Naive thymus-derived CD8-positive, alpha-beta T cell (primary cell): ENCODE data around the gene NACC1. TPM values are rescaled to one million over a fixed set of nuclear protein-coding genes. Genes with fewer than 3 reads are reported as not detected.
"Not testable (repeated sequence)": the region's sequence is repeated elsewhere in the genome, so short reads cannot be mapped to it uniquely, and the experiment has no call there.

ENCODE experiments used
- ATAC-seq, 2 donors: fragments of 150-1000 bp; cut with Tn5 transposase in 1 of 2; sonication (Bioruptor Pico), chemical (Tn5 transposase) in 1 of 2; 1 replicate in 1 of 2; 2 replicates in 1 of 2; pipeline ENCODE4 v1.10.0; 2021; ENCODE audit warnings: mild to moderate bottlenecking in 2 of 2, moderate library complexity in 2 of 2
- POLR2A ChIA-PET: fragments of 350-600 bp; sonication (Branson Sonifier 250); formaldehyde crosslinking; loops from one replicate; lab custom pipeline; 2021; ENCODE audit warnings: antibody characterized with exemption; lab: Charles Lee
- DNase-seq, 10 donors: peaks; one replicate each; pipeline versions ENCODE4 v3.0.0 to v3.0.0-alpha.2; 2020 to 2022
- H3K27ac Mint-ChIP-seq, 10 donors: one replicate each; pipeline ENCODE4 v1.8.0; 2020 to 2022; ENCODE audit warnings: mild to moderate bottlenecking in 10 of 10, mixed read lengths in 10 of 10, moderate library complexity in 4 of 10, inconsistent platforms in 1 of 10
- H3K27me3 Mint-ChIP-seq, 5 donors: one replicate each; pipeline ENCODE4 v1.8.0; 2021 to 2022; ENCODE audit warnings: mixed read lengths in 5 of 5
- H3K36me3 Mint-ChIP-seq, 3 donors: one replicate each; pipeline ENCODE4 v1.8.0; 2020 to 2022; ENCODE audit warnings: mixed read lengths in 3 of 3, mild to moderate bottlenecking in 2 of 3, inconsistent platforms in 1 of 3
- H3K4me1 Mint-ChIP-seq, 4 donors: one replicate each; pipeline ENCODE4 v1.8.0; 2021 to 2022; ENCODE audit warnings: mixed read lengths in 4 of 4
- H3K4me3 Mint-ChIP-seq, 10 donors: one replicate each; pipeline ENCODE4 v1.8.0; 2020 to 2022; ENCODE audit warnings: mild to moderate bottlenecking in 10 of 10, mixed read lengths in 10 of 10, moderate library complexity in 6 of 10, inconsistent platforms in 1 of 10
- H3K9me3 Mint-ChIP-seq, 9 donors: one replicate each; pipeline ENCODE4 v1.8.0; 2020 to 2022; ENCODE audit warnings: mixed read lengths in 9 of 9, mild to moderate bottlenecking in 3 of 9, inconsistent platforms in 1 of 9, moderate library complexity in 1 of 9
- polyA plus RNA-seq, 3 donors: library from polyadenylated mRNA; unstranded; fragments of 300-500 nt; fragmentation: Illumina TruSeq; gene quantifications; one replicate each; pipeline ENCODE4 v1.2.3, GENCODE V29; 2021
- total RNA-seq, 8 experiments: library from RNA in 2 of 8; stranded (reverse) in 2 of 8; gene quantifications; one replicate each; pipeline ENCODE4 v1.2.3 and lab custom pipeline; 2021 to 2026

The NACC1 gene
- total and polyA plus RNA-seq, 5 experiments from 2014 or later = 1.4 to 25.7 (median 3.4) TPM

GRCh38 chr19:13146763-13147563 is 28.9 kb downstream of the NACC1 start:
- Mint-ChIP-seq H3K27ac (peak overlapping the region in 2 of 10 donors; percentile 18 to 21), H3K27me3 (no peaks in the 10 kb centered on the region), H3K4me1 (peaks cover 16 to 33% (median 24%) of the 10 kb centered on the region in 4 donors), H3K9me3 (peaks cover 0 to 2% (median 0%) of the 10 kb centered on the region in 9 donors), H3K4me3 (peak overlapping the region in 2 of 10 donors; percentile 43 to 45), H3K36me3 (peaks cover 0 to 10% (median 2%) of the 10 kb centered on the region in 3 donors)
- POLR2A ChIA-PET = interaction anchor here (0.7 to 13.4 kb wide), 3 partner anchors 9 to 89 kb away, joined by 5 to 918 read pairs (median 8); no protein-coding TSS in a partner anchor
- ATAC-seq = no peak
- DNase-seq = no peak

- H3K27me3 Mint-ChIP-seq, ATAC-seq, H3K9me3 Mint-ChIP-seq: not testable (repeated sequence)
- peak overlapping the region; percentile 2 to 89 (median 60) for H3K27ac Mint-ChIP-seq
- H3K4me1 Mint-ChIP-seq = peaks cover 22 to 44% (median 26%) of the 10 kb centered on the region in 4 donors
- POLR2A ChIA-PET = interaction anchor here (0.6 to 13.4 kb wide), 5 partner anchors 23 to 126 kb away, joined by 3 to 918 read pairs (median 5); no protein-coding TSS in a partner anchor
- peak in 1 of 10 donors; percentile 10 for DNase-seq
- peaks cover 4 to 14% (median 9%) of the 10 kb centered on the region in 3 donors for H3K36me3 Mint-ChIP-seq
- H3K4me3 Mint-ChIP-seq = peak overlapping the region; percentile 88 to 99 (median 98)
Observed at GRCh38 chr19:13149173-13149627, 31.1 kb downstream of the NACC1 start.

DNA sequence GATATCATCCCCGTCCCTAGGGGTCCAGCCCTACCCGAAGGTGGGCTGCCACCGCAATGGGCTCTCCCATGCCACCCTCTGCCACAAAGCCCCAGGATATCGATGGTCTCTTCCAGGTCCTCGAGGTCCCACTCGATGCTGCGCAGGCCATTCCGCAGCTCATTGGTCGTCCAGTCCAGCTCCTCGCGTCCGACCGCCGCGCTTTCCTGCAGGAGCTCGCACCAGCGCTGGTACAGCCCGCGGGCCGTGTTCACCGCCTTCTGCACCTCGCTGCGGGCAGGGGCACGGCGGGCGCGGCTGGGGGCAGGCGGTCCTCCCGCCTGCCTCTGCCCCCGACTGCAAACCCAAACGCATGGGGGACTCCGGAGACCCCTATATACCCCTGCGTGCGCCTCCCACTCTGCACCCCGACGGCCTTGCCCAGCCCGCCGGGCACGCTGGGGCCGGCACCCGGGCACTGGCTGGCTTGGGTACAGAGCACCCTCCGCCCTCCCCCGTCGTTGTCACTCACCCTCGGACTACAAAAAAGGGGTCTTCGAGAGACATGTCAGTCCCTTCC is 31.6 kb downstream of the NACC1 start:
- Mint-ChIP-seq H3K9me3 (peaks cover 0 to 8% (median 0%) of the 10 kb centered on the region in 9 donors), H3K4me3 (peak overlapping the region; percentile 93 to 99 (median 98)), H3K27me3 (peaks cover 0 to 3% (median 0%) of the 10 kb centered on the region in 5 donors), H3K36me3 (peaks cover 9 to 19% (median 14%) of the 10 kb centered on the region in 3 donors), H3K27ac (peak overlapping the region; percentile 60 to 100 (median 98)), H3K4me1 (peaks cover 22 to 44% (median 25%) of the 10 kb centered on the region in 4 donors)
- POLR2A ChIA-PET = interaction anchor here (0.9 to 13.4 kb wide), 11 partner anchors 8 to 357 kb away, joined by 3 to 918 read pairs (median 6); partner anchors contain the start of gene NACC1
- DNase-seq (peak in 2 of 10 donors; percentile 11 to 36), ATAC-seq (peak; percentile 1 to 11)

GRCh38 chr19:13150187-13150930 is 32.3 kb downstream of the NACC1 start, which contains the start of the genes IER2 and STX10:
Gene IER2 (plus strand): TSS chr19:13150411. CDS start chr19:13153187, 2,776 bp downstream.
Gene STX10 (minus strand): TSS chr19:13150375. CDS start chr19:13150173, 202 bp downstream.
- POLR2A ChIA-PET = interaction anchor here (0.9 to 13.4 kb wide), 11 partner anchors 9 to 358 kb away, joined by 3 to 918 read pairs (median 6); partner anchors contain the start of gene NACC1

GRCh38 chr19:13150931-13151604 is 33.0 kb downstream of the NACC1 start:
- peak overlapping the region; percentile 93 to 99 (median 98) for H3K4me3 Mint-ChIP-seq
- peaks cover 0 to 3% (median 0%) of the 10 kb centered on the region in 5 donors for H3K27me3 Mint-ChIP-seq
- ATAC-seq = peak; percentile 8 to 11
- POLR2A ChIA-PET = interaction anchor here (1.0 to 13.4 kb wide), 9 partner anchors 22 to 351 kb away, joined by 3 to 918 read pairs (median 6); partner anchors contain the start of gene NACC1
- H3K27ac Mint-ChIP-seq = peak overlapping the region; percentile 92 to 100 (median 98)
- H3K9me3 Mint-ChIP-seq = peaks cover 0 to 8% (median 0%) of the 10 kb centered on the region in 9 donors
- peaks cover 26 to 48% (median 30%) of the 10 kb centered on the region in 4 donors for H3K4me1 Mint-ChIP-seq
- peaks cover 11 to 20% (median 19%) of the 10 kb centered on the region in 3 donors for H3K36me3 Mint-ChIP-seq
- peak in 6 of 10 donors; percentile 12 to 48 (median 31) for DNase-seq

More at GRCh38 chr19:13150187-13150930, 32.3 kb downstream of the NACC1 start, which contains the start of the genes IER2 and STX10:
- peaks cover 23 to 44% (median 27%) of the 10 kb centered on the region in 4 donors for H3K4me1 Mint-ChIP-seq
- H3K9me3 Mint-ChIP-seq = peaks cover 0 to 8% (median 0%) of the 10 kb centered on the region in 9 donors
- peak within 1 kb of the TSS; percentile 93 to 99 (median 98) for H3K4me3 Mint-ChIP-seq
- DNase-seq = peak; percentile 84 to 95 (median 91)
- peak within 1 kb of the TSS; percentile 92 to 100 (median 98) for H3K27ac Mint-ChIP-seq
- ATAC-seq = peak; percentile 54 to 60
- peaks cover 0 to 3% (median 0%) of the 10 kb centered on the region in 5 donors for H3K27me3 Mint-ChIP-seq
- peaks cover 11 to 20% (median 19%) of the 10 kb centered on the region in 3 donors for H3K36me3 Mint-ChIP-seq

DNA sequence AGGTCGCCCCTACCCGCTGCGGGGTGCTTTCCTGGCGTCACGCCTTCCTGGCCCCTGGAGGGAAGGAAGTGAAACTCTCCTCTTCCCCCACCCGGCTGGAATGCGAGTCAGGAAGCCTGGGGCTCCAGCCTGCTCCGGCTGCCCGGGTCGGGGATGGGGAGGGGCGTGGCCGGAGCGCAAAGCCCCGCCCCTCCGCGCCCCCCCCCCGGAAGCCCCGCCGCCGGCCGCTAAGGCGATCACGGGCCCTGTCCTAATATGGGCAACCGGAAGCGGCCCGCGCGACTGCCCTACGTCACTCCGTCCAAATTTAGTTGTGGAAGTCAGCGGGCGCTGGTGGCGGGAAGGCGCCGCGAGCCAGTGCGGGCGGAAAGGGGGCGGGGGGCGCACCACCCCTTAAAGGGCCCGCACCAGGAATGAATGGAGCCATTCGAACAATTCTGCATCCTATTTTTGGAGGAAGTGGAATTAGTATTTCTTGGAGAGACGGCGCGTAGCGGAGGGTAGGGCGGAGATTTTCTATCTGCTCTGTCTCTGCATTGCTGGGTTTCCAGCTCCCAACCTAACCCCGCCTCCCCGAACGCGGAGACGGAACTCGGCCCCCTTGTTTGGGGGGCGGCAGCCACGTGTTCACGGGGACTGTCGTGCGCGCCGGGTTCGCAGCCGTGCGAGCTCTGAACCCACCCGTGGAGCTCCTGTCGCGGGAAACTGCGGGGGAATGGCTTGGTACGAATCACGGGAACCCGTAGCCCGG is 33.7 kb downstream of the NACC1 start:
- Mint-ChIP-seq H3K27ac (peak overlapping the region; percentile 99 to 100 (median 99)), H3K4me1 (peaks cover 33 to 56% (median 37%) of the 10 kb centered on the region in 4 donors), H3K4me3 (peak overlapping the region; percentile 93 to 99 (median 98)), H3K9me3 (peaks cover 0 to 8% (median 0%) of the 10 kb centered on the region in 9 donors), H3K36me3 (peaks cover 11 to 20% (median 19%) of the 10 kb centered on the region in 3 donors), H3K27me3 (peaks cover 0 to 3% (median 0%) of the 10 kb centered on the region in 5 donors)
- peak; percentile 54 to 59 for ATAC-seq
- DNase-seq = peak; percentile 93 to 98 (median 95)
- POLR2A ChIA-PET = interaction anchor here (0.6 to 13.4 kb wide), 25 partner anchors 21 to 1367 kb away, joined by 3 to 918 read pairs (median 6); partner anchors contain the start of genes ADGRE5, GCDH, JUNB and NACC1

DNA sequence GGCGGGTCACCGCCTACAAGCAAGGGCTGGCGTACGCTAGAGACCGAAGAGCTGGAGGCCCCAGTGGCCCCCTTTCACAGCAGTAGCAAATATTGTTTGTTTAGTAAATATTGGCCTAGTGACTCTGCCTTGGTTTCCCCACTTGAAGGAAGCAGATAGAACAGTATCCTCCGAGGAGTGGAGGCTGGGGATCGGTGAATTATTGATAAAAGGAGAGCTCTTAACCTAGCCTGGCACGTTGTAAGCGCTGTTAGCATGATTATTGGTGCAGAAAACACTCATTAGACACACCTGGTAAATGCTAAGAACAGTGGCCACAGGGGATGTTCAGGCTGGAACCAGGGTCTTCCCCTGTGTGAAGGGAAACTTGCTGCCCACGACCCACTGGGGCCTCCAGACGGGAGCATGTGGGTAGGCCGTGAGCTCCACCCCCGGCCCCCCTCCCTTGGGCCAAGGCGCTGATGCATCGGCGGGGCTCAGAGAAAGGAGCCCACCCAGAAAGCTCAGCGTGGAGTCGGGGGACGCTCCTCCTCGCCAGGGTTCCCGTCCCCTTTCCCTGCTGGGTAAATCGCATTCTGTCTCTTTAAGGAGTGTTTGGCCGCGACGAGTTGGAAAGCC is 34.4 kb downstream of the NACC1 start:
- peaks cover 33 to 62% (median 38%) of the 10 kb centered on the region in 4 donors for H3K4me1 Mint-ChIP-seq
- POLR2A ChIA-PET = interaction anchor here (0.6 to 13.4 kb wide), 30 partner anchors 20 to 1366 kb away, joined by 3 to 918 read pairs (median 6); partner anchors contain the start of genes GCDH, JUNB, NACC1 and TRMT1
- DNase-seq (no peak), ATAC-seq (peak; percentile 1 to 2)
- H3K4me3 Mint-ChIP-seq = peak overlapping the region; percentile 93 to 99 (median 98)
- H3K9me3 Mint-ChIP-seq = peaks cover 0 to 8% (median 0%) of the 10 kb centered on the region in 9 donors
- H3K27me3 Mint-ChIP-seq = peaks cover 0 to 3% (median 0%) of the 10 kb centered on the region in 5 donors
- H3K27ac Mint-ChIP-seq = peak overlapping the region; percentile 99 to 100 (median 99)
- peaks cover 11 to 20% (median 19%) of the 10 kb centered on the region in 3 donors for H3K36me3 Mint-ChIP-seq

GRCh38 chr19:13152974-13153568 is 35.0 kb downstream of the NACC1 start:
- peaks cover 36 to 69% (median 44%) of the 10 kb centered on the region in 4 donors for H3K4me1 Mint-ChIP-seq
- H3K27me3 Mint-ChIP-seq = peaks cover 0 to 3% (median 0%) of the 10 kb centered on the region in 5 donors
- H3K27ac Mint-ChIP-seq = peak overlapping the region; percentile 99 to 100 (median 99)
- ATAC-seq = peak; percentile 29 to 30
- peak overlapping the region; percentile 93 to 99 (median 98) for H3K4me3 Mint-ChIP-seq
- peak; percentile 92 to 100 (median 97) for DNase-seq
- peaks cover 11 to 20% (median 19%) of the 10 kb centered on the region in 3 donors for H3K36me3 Mint-ChIP-seq
- POLR2A ChIA-PET = interaction anchor here (0.5 to 13.4 kb wide), 27 partner anchors 20 to 361 kb away, joined by 3 to 918 read pairs (median 6); partner anchors contain the start of genes GCDH, JUNB, NACC1 and TRMT1
- peaks cover 0 to 8% (median 0%) of the 10 kb centered on the region in 9 donors for H3K9me3 Mint-ChIP-seq
